IPS-NIHi11 (cell line): ENCODE measurements around the gene CYTIP.

Source experiments
- DNase-seq: peaks from one replicate; pipeline ENCODE4 v3.0.0; 2012; ENCODE audit warnings: mixed read lengths, low spot score

The CYTIP gene

DNA sequence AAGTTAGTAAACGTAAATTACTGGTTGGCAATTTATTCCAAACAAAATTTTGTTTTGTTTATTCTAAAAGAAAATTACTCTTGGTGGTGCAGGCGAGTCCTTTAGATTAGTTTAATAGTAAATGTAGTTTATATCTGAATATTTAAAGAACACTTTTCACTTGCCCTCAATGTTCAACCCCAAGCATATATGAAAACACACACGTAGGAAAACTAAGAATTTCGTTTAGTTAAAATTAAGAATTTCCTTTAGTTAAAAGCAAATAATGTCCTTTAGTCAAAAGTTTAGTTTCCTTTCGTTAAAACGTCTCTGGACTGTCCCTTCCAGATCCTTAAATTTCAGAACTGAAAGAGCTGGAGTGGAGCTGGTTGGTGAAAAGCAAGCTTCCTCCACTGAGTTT lies 19.1 kb upstream of the CYTIP start:
- no peak for DNase-seq

DNA sequence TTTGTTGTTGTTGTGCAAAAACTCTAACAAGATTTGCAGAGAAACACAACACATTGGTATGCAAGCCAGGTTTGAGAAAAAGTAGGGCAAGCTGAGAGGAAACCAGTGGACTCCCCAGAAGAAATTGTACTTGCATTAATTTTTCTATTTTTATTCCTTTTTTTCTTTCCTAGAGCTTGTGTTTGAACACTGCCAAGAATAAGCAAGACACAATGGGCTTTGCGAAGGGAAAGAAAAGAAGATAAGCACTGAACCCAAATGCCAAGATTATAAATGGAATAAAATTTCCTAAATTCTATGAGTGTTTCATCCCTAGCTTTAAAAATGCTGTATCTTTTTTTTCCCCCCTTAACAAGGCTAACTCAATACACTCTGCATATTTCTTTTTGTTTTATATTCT lies 17.0 kb upstream of the CYTIP start:
- no peak for DNase-seq

DNA sequence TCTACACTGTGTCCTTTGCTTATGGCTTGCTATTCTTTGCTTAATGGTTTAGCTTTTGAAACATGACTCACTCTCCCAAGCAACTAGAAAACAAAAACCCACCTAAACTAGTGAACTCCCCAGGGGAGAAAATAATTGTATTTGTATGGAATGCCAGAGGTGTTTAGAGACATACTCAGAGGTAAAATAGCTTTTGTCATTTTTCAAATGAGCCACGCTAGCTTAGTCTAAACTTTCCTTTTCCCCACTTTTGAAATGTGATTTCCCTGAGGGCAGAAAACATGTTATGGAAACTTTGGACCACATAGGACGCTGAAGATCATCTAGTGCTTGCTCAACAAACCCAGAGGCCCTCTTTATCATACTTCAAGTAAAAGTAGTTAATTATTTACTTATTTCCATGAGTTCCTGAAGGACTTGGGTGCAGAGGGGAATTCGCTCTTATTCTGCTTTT lies 16.5 kb upstream of the CYTIP start:
- no peak for DNase-seq

DNA sequence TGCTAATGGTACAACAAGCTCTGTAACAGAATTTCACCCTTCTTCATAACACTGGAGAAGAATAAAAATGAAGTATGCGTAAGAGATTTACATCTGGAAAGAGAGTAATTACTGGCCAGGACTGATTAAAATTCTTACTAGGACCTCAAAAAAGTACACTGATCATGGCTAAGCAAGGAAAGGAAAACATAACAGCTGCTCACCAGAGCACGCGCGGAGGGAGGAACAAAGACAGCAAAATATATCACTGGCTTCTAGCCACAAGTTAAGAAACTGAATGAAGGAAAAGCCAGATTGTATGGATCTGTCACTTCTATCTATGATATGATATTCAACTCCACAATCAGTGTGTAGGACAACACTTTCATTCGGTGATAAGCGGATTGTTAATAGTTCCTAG lies 15.6 kb upstream of the CYTIP start:
- no peak for DNase-seq

DNA sequence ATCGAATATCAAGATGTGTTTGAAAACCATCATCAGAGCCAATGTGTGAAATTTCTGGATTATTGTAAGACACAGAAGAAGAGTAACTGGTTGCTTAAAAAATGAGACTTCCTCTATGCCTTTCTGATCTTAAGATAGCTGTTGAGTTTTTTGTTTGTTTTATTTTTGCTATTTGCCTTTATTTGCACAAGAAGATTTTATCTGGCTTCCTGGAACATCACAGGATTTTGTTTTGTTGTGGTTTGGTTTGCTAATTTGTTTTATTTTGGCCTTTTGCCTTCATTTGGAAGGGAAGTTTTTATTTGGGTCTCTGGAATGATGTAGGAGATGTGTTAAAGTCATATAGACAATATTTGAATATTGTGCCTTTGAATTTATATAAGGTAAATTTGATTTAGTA lies 3.9 kb upstream of the CYTIP start:
- no peak for DNase-seq

DNA sequence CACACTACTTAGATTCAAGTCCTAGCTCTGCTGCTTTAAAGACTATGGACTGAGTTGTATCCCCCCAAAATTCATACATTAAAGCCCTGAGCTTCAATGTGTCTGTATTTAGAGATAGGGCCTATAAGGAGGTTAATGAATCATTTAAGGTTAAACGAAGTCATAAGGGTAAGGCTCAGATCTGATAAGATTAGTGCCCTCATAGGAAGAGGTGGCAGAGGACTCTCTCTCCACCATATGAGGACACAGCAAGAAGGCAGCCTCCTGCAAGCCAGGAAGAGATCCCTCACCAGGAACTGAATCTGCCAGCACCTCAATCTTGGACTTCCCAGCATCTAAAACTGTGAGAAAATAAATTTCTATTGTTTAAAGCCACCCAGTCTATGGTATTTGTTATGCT lies 3.1 kb upstream of the CYTIP start:
- no peak for DNase-seq

DNA sequence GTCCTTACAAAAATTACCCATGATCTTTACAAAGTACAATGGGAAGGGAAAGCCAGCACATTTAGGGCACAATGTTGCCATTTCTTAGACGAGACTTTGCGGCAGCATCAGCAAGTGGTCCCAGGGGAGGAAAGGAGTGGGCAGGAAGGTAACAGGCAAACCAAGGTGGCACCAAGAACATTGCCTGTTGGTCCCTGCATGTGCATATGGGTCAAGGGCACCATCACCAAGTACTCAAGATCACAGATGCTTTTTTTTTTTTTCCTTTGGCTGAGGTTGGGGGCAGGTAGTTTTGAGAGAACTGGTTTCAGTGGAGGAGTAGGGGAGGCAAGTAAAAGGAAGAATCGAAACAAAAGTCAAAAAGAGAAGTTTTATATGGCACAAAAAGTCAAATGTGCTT lies 752 bp upstream of the CYTIP start:
- DNase-seq: no peak

DNA sequence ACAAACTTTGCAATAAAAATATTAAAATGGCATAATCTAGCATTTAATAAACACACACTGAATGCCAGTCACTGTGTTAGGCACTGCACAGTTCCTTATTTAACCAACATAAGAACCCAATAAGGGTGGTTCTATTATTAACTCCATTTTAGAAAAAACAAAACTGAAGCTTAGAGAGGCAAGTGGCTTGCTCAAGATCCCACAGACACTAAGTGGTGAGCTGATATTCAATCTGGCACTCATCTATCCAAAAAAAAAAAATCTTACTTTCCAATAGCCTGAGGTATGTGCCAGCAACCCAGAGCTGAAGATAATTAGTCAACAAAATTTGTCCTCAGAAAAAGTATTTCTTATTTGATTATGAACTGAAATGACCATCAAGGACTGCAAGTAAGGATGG lies 799 bp downstream of the CYTIP start:
- DNase-seq: no peak

DNA sequence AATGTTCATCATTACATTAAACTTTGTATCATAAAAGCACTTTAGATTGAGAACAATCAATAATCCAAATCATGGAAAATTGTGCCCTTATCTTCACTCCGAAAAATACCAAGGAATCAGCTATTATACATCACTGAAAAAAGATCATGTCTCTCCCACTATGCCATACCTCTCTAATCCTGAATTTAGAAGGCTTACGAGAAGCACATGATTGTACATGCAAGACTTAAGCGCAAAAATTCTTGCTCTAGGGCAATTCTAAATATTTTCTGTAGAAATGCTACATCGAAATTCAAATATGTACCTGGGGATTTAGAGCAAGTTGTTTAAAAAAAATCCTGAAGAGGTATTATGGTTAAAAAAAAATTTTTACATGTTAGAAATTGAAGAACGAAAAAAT lies 1.3 kb downstream of the CYTIP start:
- DNase-seq: no peak

DNA sequence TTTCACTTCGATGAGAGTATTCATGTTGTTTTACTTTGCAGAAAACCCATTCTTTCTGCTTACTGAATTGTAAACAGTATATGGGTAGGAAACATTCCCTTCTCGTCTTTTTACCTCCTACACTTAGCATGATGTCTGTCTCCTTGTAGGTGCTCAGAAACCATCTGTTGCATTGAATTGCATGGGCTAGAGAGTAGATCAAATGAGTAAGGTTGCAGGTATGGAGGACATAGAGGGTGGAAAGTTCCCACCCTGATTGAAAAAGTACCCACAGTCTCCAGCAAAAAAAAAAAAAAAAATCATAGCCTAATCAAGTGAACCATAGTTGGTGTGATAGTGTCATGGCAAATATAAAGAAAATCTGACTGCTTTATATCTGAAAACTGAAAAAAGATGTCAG lies 1.7 kb downstream of the CYTIP start:
- no peak for DNase-seq

DNA sequence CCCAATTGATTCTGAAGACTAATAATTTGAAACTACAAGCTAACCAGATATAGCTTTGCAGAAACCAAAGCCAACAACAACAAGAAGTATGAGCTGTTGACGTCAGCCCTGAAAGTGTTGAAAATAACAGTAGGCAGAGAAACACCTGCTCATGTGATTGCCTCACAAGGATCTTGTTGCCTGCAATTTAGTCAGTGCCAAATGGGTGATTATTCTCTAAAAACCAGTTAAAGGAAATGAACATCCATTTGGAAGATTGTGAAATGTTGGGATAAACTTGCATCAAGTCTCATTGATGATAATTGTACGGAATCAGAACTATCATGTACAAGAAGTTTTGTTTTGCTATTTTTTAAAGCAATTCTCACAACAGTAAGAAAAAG lies 2.8 kb downstream of the CYTIP start:
- DNase-seq: no peak

DNA sequence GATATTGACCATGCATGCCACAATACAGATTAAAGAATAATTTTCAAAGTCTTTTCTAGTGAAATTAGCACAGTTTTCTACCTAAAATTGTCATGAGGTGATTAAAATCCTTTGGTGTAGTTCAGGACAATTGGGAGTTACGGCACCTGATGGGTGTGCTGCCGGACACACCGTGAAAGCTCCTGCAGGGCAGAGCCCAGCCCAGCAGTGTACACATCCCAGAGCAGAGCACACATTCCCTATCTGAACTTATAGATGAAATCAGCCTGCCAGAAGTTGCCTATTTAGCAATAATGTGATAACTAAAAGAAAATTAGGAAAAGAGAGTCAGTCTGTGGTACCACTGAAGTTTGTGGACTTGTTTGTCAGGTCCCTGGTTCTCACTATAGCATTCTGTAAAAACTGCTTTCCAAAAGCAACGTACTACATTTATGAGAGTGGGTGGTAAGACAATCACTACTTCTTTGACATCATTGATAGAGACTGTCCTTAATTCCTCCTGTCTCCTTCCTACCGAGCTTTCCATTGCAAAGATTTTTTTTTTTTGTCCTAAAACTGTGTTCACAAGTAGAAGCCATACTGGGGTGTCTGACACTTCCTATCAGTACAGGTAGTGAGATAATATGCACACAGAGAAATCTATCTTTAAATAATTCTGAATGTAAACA lies 3.4 kb downstream of the CYTIP start:
- DNase-seq: no peak

DNA sequence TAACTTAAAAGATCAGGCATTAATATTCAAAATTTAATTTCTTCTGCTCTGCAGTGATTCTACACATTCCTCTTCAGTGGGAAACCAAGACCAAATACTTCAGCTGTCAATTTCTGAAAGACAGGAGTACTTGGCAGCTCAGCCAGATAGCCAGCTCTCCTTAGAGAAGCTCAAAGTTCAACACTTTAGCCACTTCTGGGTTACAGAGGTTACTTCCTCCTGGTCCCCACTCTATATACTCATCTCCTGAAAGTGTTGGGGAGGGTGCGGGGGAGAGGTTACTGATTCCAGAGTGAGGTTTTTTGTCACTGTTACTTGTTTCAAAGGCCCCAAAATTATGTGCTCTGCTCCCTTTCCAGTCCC lies 4.1 kb downstream of the CYTIP start:
- DNase-seq: no peak

DNA sequence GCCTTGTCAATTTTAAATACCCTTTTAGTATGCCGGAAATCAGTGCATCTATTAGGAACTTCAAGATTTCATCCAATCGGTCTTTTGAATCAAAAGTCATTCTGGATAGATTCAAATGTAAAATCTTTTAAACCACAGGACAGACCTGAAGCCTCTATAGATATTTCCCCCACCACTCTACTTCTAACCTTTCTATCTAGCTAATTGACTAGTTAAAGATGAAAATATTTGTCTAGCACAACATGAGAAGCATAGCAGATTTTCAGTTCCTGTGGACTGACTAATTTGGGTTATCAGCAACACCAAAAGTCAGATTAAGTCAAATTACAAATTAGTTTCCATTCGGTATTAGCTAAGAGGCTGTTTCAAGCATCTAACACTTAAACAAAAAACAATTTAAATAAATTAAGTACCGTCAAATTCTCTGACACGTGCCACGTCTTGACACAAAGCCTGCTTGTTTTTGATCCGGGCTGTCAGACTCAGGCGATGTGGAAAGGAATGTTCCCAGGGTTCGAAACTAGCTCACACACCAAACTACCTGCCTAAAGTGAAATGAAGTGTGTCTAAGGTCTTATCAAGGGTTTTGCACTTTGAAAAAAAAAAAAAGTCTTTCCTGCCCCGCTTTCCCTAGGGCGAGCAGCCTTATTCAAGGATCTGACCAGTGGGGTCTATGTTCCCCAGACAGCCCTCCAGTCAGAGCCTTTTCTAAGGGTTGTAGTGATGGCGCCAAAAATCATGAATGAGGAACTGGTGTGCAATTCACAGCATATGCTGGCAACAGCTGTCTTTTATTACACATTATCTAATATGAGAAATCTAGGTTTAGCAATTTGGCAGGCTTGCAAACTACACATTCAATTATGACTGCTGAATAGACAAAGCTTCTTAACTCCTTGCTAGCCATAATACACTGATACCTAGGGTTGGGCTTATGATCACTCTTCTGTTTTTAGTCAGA lies 4.7 kb downstream of the CYTIP start:
- no peak for DNase-seq

DNA sequence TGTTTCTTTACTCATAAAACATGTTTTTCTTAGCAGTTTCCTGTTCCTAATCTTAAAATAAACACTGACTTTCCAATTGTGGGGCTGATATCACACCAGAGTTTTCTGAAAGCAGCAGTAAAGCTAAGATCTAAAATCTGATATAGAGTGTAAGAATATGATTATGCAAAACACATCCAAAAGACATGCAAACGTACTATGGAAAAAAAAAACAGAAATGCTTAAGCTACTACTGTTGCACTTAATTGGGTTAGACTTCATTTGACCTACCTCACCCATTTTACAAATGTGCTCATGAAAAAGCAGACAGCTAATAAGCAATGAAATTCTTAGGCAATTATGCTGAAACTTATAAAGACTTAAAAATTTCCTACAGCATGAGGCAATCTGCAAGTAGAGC lies 10.5 kb downstream of the CYTIP start:
- DNase-seq: no peak

DNA sequence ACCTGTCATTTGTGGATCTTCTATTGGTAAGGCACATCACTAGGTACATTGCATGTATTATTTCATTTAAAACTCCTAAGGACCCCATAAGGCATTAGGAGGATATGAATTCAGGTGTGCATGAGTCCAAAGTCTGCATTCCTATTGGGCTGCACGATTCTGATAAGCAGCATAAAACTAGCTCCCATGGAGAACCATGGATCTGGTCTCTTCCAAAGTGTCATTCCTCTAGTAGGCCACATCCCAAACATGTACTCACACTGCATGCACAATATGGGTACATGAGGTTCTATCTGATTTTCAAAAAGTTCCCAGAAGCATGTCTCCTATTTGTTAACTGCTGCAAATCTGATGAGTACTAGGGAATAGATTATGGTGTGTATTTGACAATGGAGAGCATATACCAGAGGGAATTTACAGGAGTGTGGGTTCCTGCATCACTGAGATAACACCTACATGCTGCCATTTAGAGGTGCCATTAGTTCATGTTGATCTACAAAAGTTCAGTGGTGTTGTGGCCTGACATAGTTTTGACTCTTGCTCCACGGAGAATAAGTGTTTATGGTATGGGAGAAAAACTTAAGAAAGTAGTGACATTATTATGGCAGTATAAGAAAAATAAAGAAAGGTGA lies 11.3 kb downstream of the CYTIP start:
- no peak for DNase-seq

DNA sequence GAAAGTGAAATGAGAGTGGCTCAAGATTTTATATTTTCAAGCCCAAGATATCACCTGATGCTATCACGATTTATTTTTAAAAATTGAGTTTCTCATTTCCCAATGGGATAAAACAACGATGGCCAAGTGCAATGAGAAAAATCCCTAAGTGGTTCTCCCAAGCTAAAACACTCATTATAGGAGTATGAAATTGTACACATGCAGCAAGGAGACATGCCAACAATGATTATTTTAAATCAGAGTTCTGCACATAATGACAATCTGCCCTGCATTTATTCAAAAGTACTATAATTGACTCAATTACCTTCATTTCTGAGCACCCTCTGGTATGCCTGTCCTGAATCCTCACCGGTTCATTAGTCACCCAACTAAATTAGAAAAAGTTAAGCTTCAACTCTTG lies 12.7 kb downstream of the CYTIP start:
- no peak for DNase-seq

DNA sequence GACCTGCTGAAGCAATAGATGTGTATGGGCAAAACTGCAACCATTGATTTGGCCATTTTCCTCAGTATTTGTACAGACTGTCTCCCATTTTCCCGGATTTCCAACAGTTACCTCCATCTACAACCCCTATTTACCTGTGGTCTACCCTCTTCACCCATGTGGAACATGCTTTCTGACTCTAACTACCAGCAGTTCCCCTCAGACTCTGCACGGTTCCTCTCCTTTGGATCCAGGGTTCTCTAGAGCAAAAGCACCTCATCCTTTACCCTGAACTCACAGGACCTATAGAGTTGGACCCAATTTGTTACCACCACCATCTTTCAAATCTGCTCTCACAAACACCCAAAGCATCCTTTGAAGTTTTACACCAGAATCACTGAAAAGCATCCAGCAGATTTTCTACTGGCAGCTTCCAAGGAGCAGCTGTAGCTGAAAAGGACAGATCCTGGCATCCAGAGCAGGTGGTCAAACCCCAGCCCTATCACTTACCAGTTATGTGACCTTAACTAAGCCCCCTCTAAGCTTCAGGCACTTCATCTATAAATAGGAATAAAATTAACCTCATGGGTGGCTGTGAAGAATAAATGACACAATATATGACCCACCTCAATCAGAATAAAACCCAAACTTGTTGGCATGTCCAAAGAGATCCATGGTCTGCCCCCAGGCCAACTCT lies 15.3 kb downstream of the CYTIP start:
- no peak for DNase-seq

DNA sequence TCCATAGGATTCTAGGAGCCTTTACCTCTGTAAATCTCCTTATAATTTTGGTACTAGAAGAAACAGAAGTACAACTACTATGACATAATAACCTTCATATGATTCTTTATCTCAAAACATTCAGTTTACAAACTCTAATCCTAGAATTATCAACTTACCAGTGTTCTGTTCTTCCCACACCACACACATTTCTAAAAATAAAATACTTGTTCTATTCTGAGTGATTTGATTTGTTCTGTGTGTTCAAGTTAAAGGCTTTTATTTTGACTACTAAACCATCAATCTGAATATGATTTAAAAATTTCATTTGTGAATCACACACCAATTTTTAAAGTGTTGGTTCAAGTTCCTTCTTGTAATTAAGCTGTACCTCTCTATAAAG lies 16.0 kb downstream of the CYTIP start:
- DNase-seq: no peak

DNA sequence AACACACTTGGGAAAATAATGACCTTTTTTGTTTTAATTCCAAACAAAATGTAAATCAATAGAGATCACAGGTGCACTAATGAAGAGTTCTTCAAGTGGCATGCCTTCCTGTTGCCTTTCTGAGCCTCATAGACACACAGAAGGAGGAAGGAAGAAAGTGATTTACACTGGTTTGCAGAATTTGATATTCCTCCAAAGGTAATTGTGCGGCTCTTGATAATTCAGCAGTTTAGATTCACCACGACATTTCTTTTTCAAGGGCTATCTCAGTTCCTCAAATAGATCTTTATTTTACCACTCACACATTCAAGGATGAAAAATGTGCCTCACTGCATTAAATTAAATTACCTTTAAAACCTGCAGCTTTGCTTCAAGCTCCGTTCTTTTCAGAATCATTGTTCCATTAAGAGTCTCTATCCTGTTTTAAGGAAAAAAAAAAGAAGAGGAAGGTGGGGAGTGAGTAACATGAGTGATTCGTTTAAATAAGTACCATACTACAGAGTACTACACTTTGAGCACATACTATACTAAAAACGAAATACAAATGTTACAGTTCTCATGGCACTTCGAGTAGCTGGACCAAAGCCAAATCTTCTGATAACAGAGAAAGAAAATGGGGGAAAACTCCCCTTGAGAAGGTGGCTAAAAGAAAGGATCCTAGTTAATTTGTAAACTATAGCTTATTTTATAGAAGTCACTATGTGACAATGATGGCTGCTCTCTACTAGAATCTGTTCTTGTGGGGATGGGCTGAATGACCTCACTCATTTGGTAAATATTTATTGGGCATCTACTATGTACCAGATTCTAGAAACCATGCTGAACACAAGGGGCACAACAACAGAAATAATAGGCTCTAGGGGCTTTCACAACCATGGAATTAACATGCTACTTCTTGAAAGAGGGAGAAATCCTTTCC lies 16.6 kb downstream of the CYTIP start:
- DNase-seq: no peak

DNA sequence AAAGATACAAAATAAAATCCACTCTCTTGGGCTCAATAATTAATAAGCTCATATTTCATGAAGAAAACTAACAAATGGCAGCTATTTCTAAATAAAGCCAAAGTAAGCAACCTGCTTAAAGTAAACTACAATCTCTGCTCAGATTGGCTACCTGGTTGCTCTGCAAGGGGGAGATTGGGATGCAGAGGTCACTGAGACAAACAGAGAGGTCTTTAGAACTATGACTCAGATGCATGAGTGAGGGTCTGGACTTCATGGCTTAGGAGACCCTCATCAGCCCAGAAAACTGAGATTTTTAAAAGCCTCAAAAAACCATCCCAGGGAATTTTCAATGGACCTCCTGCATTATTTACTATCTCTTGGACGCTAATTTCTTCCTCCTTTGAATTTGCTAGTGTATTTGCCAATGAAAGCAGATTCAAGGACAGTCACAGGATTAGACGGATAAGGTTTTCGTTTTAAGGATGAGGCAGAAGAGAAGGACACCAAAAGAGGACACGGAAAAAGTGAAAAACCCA lies 17.4 kb downstream of the CYTIP start:
- no peak for DNase-seq
